ENCODE data around the gene VEGFB.

Gene VEGFB

DNA sequence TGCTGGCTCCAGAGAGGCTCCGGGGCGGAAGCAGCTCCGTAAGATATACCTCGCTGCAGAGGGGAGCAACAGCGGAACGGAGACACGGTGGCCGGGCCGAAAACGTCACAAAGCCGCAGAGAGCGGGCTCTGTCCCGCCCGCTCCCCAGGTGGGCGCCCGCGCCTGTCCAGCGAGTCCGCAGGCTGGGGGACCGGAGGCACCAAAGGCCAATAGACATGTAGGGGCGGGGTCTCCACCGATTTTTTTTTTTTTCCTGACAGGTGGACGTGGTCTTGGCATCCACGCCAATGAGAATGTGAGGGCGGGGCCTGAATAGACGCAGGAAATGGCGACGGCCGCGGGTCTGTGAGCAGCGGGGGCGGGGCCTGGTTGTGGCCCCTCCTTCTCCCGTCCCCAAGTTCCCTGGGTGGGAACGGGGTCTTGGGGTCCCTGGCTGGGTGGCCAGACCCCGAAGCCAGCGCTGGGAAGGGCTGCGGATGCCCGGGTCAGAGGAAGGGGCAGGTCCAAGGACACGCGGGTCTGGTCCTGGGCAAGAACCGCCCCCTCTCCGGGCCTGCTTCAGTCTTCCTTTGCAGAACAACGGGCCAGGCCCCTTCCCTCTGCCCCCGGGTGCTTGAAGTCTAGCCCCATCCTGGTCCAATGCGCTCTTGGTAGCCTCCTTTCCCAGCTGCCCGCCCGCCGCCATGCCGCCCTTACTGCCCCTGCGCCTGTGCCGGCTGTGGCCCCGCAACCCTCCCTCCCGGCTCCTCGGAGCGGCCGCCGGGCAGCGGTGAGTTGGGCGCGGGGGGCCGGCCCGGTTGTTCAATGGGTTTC is 4.0 kb upstream of the VEGFB start, which contains the start of gene DNAJC4:
TSS of gene DNAJC4 (plus strand) at position 378 of the 814 bp plus-strand sequence. CDS start at position 685, 307 bp downstream.
- in situ Hi-C loops (cut with MboI; ENCODE audit: low sequenced_read_pairs): no loop called here

DNA sequence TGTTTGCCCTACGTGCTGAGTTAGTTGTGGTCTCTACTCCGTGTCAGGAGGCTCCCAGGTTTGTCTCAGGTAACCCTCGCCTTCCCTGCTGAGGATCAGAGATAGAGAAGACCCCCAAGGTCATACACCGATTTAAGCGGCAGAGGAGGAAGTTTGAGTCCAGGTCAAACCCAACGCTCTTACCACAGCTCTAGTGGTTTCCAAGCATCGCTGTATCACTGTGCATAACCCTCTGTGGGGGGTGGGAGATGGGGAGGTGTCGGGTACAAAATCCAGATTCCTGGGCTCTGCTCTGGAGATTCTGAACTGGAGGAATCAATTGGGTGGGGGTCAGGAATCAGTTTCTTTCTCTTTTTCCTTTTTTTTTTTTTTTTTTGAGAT is 3.4 kb upstream of the VEGFB start:
- in situ Hi-C loops (cut with MboI; ENCODE audit: low sequenced_read_pairs): no loop called here

DNA sequence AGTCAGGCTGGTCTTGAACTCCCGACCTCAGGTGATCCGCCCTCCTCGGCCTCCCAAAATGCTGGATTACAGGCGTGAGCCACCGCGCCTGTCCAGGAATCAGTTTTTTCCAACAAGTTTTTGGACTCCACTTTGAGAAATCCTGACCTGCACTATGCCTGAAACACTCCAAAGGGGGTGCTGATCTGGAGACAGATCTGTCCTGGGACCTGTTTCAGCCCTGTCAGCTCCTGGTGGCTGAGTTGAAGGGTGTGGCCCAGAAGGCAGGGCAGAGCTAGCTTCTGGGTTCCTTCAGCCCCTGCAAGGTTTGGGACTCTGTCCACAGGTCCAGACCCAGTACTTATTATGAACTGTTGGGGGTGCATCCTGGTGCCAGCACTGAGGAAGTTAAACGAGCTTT is 2.8 kb upstream of the VEGFB start:
- in situ Hi-C loops (cut with MboI; ENCODE audit: low sequenced_read_pairs): no loop called here

DNA sequence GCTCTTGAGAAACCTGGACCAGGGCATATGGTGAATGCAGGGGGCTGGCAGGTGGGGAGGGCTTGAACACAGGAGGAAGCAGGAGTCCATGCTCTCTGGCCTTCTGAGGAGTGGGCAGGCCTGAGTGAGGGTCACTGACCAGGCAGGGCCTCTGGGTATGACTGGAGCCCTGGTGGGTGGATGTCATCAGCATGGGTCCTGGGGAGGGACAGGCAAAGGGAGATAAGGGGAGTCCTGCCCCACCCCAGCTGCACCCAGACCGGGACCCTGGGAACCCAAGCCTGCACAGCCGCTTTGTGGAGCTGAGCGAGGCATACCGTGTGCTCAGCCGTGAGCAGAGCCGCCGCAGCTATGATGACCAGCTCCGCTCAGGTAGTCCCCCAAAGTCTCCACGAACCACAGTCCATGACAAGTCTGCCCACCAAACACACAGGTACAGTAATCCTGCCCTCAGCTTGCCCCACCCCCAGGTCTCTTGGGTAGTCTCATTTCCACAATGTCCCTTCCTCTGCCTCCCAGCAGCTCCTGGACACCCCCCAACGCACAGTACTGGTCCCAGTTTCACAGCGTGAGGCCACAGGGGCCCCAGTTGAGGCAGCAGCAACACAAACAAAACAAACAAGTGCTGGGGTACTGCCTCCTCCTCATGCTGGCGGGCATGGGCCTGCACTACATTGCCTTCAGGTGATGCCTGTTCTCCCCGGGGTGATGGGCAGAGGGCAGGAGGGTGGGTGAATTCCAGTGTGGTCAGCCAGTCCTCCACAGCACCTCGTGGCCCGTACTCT is 2.0 kb upstream of the VEGFB start:
- in situ Hi-C loops (cut with MboI; ENCODE audit: low sequenced_read_pairs): no loop called here

DNA sequence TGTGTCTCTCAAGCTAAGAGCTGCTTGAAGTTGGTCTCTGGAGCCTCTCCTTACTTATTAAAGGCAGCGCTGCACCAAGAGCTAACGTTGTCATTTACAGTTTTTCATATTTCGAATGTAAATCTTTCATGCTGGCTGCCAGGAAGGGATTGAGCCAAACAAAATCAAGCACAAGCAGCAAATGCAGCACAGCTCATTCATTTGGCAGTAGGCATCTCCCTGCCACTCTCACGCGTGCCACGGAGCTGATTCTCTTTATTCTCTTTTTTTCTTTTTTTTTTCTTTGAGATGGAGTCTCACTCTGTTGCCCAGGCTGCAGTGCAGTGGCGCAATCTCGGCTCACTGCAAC is 1.4 kb upstream of the VEGFB start:
- in situ Hi-C loops (cut with MboI; ENCODE audit: low sequenced_read_pairs): no loop called here

DNA sequence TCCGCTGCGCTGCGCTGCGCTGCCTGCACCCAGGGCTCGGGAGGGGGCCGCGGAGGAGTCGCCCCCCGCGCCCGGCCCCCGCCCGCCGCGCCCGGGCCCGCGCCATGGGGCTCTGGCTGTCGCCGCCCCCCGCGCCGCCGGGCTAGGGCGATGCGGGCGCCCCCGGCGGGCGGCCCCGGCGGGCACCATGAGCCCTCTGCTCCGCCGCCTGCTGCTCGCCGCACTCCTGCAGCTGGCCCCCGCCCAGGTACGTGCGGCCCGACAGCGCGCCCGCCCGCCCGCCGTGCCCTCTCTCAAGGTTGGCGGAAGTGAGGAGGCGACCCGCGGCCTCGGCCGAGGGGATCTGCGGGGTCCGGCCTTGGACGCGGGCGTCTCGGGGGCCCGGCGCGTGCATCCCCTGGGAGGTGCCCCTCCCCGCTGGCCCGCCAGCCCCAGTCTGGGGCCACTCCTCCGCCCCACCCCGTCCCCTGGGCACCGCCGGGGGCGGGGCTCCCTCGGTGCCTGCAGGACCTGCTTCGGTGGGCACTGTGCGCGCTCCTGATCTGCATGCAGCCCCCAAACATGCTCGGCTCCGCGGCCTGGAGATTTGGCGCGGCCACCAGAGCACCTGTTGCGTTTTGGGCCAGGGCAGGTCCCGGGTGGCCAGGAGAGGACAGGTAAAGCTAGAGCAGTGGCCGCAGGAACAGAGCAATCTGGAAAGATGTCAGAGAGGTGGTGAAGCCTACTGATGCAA is 429 bp downstream of the VEGFB start:
- in situ Hi-C loops (cut with MboI; ENCODE audit: low sequenced_read_pairs): no loop called here

DNA sequence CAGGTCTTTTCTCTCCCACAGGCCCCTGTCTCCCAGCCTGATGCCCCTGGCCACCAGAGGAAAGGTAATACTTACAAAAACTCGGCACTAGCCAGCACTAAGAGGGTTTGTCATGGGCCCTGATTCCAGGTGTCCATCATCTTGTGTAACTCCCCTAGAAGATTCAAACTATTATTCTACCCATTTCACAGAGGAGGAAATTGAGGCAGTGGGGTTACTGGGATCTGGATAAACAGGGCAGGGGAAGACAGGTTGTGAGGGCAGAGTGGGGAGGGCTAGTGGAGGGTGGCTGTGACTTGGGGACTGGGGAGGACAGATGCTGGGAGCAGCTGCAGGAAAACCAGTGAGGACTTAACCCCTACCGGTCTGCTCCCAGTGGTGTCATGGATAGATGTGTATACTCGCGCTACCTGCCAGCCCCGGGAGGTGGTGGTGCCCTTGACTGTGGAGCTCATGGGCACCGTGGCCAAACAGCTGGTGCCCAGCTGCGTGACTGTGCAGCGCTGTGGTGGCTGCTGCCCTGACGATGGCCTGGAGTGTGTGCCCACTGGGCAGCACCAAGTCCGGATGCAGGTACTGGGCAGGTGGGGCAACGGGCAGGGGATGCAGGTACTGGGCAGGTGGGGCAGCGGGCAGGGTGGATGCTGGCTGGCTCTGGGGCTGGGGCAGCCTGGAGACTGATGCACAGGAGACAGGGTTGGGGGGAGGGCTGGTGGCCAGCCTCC is 1.2 kb downstream of the VEGFB start:
- in situ Hi-C loops (cut with MboI; ENCODE audit: low sequenced_read_pairs): no loop called here

DNA sequence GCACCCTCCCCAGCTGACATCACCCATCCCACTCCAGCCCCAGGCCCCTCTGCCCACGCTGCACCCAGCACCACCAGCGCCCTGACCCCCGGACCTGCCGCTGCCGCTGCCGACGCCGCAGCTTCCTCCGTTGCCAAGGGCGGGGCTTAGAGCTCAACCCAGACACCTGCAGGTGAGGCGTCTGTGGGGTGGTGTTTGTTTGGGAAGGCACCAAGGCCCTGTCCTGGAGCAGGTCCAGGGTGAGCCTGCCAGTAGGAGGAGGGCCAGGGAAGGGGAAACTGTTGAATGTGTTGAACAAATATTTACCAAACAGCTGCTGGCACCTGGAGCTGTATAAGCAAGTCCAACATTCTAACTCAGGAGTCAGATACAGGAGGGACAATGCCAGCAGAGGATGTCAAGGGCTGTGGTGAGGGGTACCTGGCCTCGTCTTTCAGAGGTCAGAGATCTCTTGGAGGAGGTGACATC is 3.1 kb downstream of the VEGFB start:
- in situ Hi-C loops (cut with MboI; ENCODE audit: low sequenced_read_pairs): no loop called here

DNA sequence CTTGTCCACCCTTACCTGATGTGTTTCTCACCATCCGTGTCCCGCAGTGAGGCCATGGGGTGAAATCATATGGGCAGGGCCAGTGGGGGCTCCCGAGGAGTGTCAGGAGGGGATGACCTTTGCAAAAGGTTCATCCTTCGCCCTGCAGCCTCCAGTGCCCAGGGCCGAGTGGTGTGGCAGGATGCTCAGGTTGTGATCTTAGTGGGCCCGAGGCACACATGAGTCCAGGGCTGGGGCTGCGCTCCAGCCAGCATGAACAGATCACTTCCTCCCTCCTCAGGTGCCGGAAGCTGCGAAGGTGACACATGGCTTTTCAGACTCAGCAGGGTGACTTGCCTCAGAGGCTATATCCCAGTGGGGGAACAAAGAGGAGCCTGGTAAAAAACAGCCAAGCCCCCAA is 3.7 kb downstream of the VEGFB start:
- in situ Hi-C loops (cut with MboI; ENCODE audit: low sequenced_read_pairs): no loop called here

DNA sequence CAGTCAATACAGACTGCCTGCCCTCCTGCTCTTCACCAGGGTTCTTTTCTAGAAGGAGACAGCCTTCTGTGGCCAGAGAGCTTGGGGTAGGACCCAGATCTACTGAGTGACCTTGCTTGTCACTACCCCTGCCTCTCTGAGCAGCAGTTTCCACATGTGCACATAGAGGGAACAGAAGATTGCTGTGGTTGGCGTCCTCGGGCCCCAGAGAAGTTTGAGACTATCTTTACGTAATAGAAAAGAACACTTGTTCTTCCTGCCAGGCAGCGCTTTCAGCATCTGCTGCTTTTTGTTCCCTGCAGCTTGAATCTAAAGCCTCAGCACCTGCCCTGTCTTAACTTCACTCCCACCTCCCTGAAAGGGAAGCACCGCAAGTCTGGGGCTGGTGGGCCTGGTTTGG is 4.6 kb downstream of the VEGFB start:
- in situ Hi-C loops (cut with MboI; ENCODE audit: low sequenced_read_pairs): no loop called here

DNA sequence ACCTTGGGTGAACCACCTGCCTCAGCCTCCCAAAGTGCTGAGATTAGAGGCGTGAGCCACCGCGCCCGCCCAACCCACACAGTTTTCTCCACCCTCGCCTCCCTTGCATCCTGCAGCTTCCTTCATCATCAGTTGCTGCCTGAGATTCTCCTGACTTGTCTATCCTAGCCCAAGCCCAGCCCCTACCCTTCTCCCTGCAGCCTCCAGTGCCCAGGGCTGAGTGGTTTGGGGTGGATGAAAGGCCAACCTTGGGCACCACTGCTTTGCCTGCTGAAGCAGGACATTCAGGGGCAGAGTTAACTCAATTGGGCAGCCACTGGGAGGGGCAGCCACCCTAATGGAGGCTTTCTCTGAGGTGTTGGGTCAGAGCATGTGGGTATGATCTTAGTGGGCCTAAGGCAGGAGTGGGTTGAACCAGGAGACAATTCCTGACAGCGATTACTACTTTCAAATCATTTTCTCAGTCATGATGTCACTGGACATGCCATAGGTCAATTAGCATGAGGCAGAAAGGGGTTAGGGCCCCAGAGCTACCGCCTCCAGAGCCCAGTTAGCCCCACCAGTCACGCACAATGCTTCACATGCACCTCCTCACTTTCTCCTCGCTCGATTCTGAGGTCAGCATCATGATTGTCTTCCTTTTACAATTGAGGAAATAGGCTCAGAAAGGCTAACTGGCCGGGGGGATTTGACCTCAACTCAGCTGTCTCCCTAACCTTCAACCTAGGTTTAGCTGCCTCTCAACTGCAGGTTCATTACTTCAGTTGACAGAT is 5.5 kb downstream of the VEGFB start:
- in situ Hi-C loops (cut with MboI; ENCODE audit: low sequenced_read_pairs): no loop called here

DNA sequence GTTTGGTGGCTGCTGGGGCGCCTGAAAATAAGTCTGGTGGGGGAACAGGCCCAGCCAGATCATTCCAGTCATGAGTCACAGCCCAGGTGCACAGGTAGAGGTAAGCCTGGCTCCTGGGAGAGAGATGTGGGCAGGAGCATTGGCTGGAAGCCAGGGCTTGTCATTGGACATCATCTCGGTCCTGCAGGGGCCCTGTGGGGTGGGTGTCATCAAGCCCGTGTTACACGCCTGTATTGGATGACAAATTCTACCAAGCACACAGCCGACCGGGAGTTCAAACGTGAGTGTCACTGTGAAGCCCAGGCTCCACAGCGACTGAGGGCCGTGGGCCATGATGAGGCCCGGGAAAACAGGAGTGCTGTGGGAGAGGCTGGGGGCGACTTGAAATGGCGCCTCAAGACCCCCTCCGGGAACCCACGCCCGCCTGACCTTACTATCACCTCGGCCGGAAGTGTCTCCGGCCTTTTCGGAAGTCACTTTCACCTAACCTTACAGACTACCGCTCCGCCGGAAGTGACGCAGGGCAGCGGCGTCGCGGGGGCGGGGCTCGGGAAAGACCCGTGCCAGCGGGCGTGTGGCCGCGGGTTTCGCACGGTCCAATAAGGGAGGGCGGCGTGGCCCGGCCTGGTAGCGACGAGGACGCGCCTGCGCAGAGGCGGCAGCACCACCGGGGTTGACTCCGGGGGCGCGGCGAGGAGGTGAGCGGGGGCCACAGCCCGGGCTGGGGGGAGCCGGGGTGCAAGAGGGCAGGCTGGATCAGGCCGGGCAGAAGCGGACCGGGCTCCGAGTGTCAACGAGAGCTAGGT is 6.3 kb downstream of the VEGFB start, which contains the start of gene FKBP2:
TSS of gene FKBP2 (plus strand) at position 661 of the 806 bp plus-strand sequence. CDS start 1,293 bp downstream, outside the sequence.
- in situ Hi-C loops (cut with MboI; ENCODE audit: low sequenced_read_pairs): no loop called here

DNA sequence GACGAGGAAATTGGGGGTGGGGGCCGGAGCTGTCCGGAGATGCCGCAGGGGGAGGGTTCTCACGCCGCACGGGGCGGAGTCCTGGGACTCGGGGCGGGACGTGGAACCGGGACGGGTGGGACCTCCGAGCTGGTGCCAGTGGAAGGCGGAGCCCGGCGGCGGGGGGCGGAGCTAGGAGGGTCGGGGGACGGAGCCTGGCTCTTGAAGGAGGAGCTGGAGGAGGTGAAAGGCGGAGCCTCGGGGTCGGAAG is 6.8 kb downstream of the VEGFB start:
- in situ Hi-C loops (cut with MboI; ENCODE audit: low sequenced_read_pairs): no loop called here

DNA sequence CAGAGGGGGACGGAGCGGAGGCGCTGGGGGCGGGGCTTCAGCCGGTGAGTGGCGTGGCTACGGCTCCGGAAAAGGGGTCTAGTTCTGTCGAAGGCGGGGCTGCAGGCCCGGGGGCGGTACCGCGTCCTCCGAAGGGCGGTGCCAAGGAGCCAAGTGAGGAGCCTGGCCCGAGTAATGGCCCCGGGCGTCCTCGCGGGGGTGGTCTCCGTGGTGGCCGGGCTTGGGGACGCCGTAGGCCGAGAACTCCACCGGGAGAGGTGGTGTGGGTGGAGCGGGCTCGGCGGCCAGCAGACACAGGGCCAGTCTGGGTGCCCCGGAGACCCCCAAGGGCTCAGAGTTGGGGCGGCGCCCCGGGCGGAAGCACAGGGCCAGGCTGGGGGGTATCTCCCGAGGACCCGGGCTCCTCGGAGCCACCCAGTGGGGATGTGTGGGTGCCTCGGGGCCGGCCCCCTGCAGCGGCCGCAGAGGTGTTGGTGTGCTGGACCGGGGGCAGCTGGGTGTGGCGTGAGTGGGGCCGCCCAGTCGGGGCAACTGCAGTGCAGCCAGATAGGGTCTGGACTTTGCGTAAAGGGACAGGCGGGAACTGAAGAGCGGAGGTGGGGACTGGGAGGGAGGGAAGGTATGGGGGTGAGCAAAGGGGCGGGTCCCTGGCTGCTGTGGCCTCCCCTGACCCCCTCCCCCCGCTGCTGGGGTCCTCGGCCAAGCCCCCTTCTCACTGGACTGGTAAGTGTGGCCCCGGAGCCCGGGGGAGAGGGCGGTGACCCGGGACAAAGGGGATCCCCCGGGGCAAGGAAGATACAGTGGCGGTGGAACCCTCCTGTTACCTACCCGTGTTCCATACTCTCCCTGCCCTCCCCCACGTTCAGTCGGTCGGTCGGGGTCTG is 7.3 kb downstream of the VEGFB start:
- in situ Hi-C loops (cut with MboI; ENCODE audit: low sequenced_read_pairs): no loop called here

DNA sequence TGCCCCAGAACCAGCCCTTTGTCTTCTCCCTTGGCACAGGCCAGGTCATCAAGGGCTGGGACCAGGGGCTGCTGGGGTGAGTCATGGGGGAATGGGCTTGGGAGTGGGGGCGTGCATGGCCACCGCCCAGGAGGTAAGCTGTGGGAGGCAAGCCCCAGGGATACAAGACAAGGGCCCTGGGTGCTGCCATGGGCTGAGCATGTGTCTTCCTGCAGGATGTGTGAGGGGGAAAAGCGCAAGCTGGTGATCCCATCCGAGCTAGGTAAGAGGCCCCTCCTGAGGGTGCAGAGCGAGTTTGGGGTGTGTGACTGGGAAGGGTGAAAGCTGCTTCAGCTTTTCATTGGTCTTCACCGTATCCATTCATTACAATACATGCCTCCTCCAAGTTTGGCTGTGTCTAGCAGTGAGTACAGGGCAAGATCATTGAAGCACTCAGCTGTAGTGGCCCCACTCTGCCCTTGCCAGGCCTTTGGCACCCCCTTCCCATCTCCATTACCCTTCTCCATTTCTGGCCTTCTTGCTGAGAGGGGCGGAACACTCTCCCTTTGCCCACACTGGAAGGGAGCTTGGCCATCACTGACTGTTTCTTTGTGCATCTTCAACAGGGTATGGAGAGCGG is 9.0 kb downstream of the VEGFB start:
- in situ Hi-C loops (cut with MboI; ENCODE audit: low sequenced_read_pairs): no loop called here

DNA sequence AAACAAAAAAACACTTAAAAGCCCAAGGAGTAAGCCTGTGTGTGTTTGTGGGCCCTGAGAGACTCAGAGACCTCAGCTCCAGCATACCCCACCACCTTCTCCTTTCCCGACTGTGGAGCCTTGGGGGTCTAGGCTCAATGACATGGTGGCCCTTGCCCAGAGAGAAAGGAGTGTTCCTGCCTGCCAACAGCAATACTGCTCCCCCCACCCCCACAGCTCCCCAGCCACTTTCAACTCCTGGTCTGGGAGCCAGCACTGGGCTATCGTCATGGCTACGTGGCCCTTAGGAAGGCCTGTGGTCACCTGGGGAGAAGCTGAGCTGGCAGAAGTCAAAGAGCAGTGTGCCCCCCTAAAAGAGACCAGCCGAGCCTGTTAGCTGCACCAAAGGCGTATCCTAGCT is 9.7 kb downstream of the VEGFB start:
- in situ Hi-C loops (cut with MboI; ENCODE audit: low sequenced_read_pairs): no loop called here

DNA sequence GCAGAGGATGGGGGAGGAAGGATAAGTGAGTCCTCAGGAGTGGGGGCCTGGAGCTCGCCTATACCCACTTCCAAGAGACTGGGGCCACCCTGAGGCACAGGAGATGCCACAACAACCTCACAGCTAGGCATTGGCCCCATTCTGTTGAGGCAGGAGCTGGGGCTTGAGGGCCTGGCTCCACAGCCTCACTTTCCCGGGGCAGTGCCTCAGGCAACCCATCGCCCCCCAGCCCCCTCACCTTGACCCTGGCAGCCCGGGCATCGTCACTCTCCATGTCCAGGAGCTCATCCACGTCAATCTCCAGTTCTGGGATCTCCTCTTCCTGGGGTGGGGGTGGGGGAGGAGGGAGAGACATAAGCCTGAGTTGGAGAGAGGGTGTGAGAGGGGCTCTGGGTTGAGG is 10.6 kb downstream of the VEGFB start:
- in situ Hi-C loops (cut with MboI; ENCODE audit: low sequenced_read_pairs): no loop called here

DNA sequence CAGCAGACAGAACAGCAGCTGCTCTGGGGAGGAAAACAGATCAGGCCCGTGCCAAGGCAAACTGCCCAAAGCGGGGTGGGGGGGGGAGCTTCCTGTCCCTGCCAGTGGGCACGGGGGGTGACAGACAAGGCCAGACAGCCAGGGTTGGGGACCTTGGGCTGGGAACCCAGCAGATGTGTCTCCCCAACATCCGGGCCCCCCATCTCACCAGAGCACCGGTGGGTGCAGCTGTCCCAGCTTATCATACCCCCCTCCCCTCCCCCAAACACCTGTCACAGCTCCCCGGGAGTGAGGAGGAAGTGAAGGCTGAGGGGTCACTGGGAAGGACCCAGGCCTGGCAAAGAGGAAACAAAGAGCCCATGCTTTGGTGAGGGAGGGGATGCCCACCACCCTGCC is 11.0 kb downstream of the VEGFB start:
- in situ Hi-C loops (cut with MboI; ENCODE audit: low sequenced_read_pairs): no loop called here

Measured in HL-60/S4 treated with retinoic acid at 250 ng/mL for 4 days and 3 days (cell line).